GM12873 (cell line): ENCODE data around the gene PCDHA9.

ENCODE experiments used
- TF ChIP-seq, protein P1 (sequence below): IDR thresholded peaks from 2 replicates; pipeline ENCODE4 v1.5.1; 2012; ENCODE audit warnings: low read depth, mild to moderate bottlenecking, moderate library complexity, low read length, control low read depth; ENCODE audit not compliant: insufficient read depth; ENCODE audit errors: missing control alignments

PCDHA9 gene

GRCh38 chr5:140877262-140877581 is 29.0 kb downstream of the PCDHA9 start:
- TF ChIP-seq, protein P1, sequence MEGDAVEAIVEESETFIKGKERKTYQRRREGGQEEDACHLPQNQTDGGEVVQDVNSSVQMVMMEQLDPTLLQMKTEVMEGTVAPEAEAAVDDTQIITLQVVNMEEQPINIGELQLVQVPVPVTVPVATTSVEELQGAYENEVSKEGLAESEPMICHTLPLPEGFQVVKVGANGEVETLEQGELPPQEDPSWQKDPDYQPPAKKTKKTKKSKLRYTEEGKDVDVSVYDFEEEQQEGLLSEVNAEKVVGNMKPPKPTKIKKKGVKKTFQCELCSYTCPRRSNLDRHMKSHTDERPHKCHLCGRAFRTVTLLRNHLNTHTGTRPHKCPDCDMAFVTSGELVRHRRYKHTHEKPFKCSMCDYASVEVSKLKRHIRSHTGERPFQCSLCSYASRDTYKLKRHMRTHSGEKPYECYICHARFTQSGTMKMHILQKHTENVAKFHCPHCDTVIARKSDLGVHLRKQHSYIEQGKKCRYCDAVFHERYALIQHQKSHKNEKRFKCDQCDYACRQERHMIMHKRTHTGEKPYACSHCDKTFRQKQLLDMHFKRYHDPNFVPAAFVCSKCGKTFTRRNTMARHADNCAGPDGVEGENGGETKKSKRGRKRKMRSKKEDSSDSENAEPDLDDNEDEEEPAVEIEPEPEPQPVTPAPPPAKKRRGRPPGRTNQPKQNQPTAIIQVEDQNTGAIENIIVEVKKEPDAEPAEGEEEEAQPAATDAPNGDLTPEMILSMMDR = no peak

DNA sequence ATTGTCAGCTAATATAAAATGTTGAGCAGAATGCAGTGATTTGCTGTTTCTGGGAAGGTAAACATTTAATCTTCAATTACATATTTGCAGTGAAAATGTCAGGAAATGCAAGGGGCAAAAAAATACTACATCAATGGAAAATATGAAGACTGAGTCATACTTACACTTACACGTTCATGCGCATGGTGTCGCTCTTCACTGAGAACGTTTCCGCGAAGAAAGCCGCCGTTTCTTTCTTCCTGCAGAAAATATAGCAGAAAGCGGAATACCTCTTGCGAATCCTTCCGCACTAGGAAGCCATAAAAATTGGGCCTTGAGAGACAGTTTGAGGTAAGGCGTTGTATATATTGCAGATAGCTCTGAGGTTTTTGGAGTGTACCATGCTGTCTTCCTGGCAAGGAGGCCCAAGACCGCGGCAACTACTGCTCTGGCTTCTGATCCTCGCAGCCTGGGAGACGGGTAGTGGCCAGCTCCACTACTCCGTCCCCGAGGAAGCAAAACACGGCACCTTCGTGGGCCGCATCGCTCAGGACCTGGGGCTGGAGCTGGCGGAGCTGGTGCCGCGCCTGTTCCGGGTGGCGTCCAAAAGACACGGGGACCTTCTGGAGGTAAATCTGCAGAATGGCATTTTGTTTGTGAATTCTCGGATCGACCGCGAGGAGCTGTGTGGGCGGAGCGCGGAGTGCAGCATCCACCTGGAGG is 33.9 kb downstream of the PCDHA9 start, which contains the start of gene PCDHA13:
PCDHA13 (plus strand) TSS at position 236 of the 702 bp plus-strand sequence; CDS start at position 381, 145 bp downstream.
- TF ChIP-seq, protein P1 = no peak

DNA sequence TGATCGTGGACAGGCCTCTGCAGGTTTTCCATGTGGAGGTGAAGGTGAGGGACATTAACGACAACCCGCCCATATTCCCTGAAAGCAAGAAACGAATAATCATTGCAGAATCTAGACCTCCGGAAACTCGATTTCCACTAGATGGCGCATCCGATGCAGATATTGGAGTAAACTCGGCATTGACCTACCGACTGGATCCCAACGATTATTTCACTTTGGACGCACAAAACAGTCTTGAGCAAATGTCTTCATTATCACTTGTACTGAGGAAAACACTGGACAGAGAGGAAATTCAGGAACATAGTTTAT is 34.4 kb downstream of the PCDHA9 start:
- TF ChIP-seq, protein P1 = no peak

- TF ChIP-seq, protein P1 = no peak
Measured at GRCh38 chr5:140883373-140883772, 35.2 kb downstream of the PCDHA9 start.

GRCh38 chr5:140883927-140884697 is 35.9 kb downstream of the PCDHA9 start:
- TF ChIP-seq, protein P1 = no peak
